HG03565 (cell line): Measurements from ENCODE around the gene PIGU.
"Not testable (repeated sequence)": the region's sequence is repeated elsewhere in the genome, so short reads cannot be mapped to it uniquely, and the experiment has no call there.

ENCODE experiments used
- ATAC-seq: cut with Tn5 transposase; IDR thresholded peaks from one replicate; pipeline ENCODE4 v1.9.1; 2021; ENCODE audit warnings: mild to moderate bottlenecking, moderate library complexity; ENCODE audit not compliant: unreplicated experiment

The PIGU gene

GRCh38 chr20:34676642-34677373 is at the start of gene PIGU:
Gene PIGU, minus strand, starts transcription at chr20:34677092. Its CDS starts 7 bp downstream, at chr20:34677085.
- ATAC-seq: peak; percentile 95

GRCh38 chr20:34724172-34724571 is 47.3 kb upstream of the PIGU start:
- no peak for ATAC-seq

DNA sequence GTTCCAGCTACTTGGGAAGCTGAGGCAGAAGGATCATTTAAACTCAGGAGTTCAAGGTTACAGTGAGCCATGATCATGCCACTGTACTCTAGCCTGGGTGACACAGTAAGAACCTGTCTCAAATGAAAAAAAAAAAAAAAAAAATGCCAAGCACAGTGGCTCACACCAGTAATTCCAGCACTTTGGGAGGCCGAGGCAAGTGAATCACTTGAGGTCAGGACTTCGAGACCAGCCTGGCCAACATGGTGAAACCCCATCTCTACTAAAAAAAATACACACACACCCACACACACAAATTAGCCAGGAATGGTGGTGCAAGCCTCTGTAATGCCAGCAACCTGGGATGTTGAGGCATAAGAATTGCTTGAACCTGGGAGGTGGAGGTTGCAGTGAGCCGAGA is 45.7 kb upstream of the PIGU start:
- not testable (repeated sequence) for ATAC-seq

DNA sequence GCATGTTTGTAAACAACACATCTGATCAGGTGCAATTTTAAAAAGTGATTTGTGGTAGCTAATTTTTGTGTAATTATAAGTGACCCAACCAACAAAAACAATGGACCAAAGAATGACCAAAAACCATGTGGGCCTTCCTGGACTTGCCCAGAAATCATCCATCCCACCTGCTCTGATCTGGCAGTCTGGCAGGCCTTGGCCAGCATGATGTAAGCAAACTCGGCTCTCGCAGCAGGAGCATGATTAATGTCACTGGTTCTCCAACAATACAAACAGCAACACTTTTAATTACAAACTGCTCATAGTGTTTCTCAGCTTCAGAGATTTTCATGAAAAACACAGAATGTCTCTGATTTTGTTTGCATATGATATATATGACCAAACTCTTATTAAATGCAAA is 43.4 kb upstream of the PIGU start:
- no peak for ATAC-seq

GRCh38 chr20:34719242-34720017 is 42.5 kb upstream of the PIGU start:
- ATAC-seq: peak; percentile 91

GRCh38 chr20:34717230-34718095 is 40.6 kb upstream of the PIGU start:
- no peak for ATAC-seq

DNA sequence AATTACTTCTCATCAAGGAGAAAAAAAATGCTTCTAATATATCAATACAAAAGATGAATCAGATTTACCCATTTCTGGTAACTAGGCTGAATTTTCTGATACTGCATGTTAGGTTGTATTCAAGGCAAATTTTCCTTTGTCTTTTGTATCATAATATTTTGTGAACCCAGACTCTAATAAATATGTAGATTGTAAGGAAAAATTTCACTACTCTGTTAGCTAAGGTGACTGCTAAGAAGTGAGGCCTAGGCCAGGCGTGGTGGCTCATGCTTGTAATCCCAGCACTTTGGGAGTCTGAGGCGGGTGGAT is 40.0 kb upstream of the PIGU start:
- no peak for ATAC-seq

DNA sequence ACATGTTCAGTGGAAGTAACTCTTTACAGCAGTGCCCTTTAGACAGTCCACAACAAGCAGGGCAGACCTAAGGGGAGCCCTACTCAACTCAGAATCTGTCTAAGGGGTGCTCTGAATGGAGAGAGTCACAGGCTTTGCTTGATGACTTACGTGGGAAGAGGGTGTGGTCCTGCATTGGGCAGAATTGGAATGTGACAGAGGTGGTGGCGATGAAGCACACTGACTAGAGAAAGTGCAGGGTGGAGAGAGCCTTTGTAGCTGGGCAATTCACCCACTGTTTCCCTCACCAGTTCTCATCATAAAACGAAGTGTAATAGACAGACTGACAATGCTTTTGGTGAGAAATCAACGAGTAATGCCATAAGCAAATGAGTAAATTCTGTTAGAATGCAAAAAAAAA is 38.5 kb upstream of the PIGU start:
- ATAC-seq: no peak

DNA sequence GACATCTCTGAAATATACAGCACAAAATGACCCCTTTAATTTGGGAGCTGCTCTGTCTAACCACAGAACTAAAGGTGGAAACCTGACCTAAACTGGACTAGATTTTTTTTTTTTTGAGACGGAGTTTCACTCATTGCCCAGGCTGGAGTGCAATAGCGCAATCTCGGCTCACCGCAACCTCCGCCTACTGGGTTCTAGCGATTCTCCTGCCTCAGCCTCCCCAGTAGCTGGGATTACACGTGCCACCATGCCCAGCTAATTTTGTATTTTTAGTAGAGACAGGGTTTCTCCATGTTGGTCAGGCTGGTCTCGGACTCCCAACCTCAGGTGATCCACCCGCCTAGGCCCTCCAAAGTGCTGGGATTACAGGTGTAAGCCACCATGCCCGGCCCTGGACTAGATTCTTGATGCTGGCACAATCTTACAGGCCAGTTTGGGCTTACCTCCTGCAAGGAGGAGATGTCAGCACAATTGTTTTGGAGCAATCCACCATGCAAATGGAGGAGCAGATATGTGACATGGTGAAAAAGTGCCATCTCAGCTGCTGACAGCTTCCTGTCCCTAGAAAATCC is 37.1 kb upstream of the PIGU start:
- not testable (repeated sequence) for ATAC-seq

DNA sequence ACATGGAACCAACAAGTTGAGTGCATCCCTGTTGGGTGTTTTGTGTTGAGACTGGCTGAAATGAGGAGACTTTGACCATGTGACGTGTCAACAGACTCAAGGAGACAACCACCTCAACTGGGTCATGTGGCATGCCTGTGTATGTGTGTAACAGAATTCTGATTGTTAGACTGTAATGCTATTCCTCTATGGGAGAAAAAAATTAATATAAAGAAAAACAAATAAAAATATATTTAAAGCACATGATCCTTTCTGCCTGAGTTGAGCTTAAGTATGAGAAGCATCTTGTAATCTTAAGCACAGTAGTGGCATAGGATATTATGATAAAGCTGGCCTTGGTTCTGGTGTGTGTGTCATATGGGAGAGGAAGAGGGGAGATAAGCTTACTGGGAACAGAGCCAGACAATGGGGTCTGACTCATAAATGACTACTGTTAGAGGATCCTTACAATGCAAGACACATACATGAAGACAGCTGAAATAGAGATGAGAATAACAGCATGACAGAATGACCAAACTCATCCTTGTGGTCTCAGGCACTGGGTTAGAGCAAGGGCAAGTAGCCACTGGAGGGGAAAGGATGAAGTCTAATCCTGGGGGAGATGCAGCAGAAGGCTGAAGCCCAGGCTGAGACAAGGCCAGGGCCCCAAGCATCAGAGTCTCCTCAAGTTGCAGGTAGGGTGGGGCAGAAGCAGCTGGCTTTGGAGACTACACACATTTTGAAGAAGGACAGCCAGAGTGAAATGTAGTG is 36.5 kb upstream of the PIGU start:
- ATAC-seq: no peak

GRCh38 chr20:34712525-34713192 is 35.8 kb upstream of the PIGU start:
- no peak for ATAC-seq

DNA sequence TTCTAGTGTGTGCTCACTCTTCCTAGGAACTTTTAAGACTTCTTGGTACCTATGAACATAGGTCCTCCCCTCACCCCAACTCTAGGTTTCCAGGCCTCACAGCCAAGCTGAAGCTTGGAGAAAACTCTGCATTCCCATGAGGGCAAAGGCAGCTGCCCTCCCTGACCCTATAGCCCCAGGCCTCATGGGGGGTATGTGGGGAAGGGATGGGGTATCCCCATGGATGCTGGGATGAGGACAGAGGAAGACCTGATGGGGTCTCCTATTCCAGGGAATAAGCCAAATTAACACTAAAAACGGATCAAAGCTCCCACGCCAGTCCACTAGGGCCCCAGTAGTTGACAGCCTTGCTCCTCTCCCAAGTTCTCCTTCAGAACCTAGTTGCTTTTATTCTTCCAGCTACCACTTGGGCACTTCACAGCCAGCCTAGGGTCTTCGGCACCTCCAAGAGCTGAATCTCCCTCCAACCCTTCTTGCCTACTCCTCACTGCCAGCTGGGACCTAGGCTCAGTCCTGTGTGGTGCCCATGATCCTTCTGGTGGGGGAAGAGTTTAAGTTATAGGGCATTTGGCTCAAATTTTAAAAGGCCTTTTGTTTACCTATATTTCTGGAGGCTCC is 35.0 kb upstream of the PIGU start:
- no peak for ATAC-seq

DNA sequence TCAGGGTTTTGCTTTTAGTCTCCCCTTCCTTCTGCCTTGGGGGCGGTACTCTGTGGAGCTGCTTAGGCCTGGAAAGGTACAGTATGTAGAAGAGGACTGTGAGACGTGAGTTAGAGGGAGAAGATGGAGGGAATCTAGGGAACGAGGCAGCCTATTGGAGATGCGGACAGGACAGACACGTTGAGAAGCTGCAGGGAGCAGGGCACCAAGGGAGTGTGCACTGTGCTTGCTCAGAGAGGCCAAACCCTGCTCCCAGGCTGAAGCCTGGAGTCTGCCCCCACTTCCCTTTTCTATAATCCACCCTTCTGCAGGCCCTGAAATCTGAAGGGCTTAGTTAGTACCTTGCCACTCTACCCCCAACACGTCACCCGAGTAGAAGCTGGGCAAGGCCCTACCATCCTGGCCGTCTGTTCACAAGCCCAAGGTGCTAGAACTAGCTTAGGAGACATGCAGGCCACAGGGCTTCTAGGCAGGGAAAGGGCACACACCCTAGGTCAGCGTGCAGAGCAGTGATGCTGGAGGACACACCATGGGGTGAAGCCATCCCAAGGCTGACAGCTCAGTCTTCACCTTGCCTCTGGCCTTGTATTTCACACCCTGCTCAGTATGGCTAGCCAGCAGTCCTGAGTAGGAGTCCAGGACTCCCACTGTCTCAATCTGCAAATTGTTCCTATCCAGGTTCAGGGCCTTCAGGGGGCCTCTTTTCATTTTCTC is 34.1 kb upstream of the PIGU start:
- no peak for ATAC-seq

- no peak for ATAC-seq
These were observed 33.6 kb upstream of the PIGU start for GRCh38 chr20:34710568-34710839.

DNA sequence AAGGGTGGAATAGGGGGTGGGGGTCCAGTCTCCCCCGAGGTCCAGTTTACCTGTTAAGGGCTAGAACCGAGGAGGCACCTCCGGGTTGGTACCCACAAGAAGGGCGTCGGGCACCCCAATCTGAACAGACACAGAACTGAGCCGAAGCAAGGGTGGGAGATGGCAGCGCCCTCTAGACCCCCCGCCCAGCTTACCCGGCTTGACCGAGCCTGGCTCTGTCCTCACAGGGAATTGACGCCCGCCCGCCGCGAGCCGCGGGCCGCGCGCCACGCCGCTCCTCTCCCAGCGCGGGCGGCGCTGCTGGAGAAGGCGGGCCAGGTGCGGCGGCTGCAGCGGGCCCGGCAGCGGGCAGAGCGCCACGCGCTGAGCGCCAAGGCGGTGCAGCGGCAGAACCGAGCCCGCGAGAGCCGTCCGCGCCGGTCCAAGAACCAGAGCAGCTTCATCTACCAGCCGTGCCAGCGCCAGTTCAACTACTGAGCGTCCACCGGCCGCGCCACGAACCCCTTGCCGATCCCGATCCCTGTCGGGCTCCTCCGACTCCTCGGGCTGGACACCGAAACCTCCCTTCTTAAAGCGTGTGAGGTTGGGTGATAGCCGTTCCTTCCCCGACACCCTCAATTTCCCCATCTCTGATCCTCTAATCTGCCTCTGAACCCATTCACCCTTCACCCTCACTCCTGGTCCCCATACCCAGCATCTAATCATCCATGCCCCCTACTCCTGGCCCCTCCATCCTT is 33.1 kb upstream of the PIGU start:
- ATAC-seq: peak; percentile 13

DNA sequence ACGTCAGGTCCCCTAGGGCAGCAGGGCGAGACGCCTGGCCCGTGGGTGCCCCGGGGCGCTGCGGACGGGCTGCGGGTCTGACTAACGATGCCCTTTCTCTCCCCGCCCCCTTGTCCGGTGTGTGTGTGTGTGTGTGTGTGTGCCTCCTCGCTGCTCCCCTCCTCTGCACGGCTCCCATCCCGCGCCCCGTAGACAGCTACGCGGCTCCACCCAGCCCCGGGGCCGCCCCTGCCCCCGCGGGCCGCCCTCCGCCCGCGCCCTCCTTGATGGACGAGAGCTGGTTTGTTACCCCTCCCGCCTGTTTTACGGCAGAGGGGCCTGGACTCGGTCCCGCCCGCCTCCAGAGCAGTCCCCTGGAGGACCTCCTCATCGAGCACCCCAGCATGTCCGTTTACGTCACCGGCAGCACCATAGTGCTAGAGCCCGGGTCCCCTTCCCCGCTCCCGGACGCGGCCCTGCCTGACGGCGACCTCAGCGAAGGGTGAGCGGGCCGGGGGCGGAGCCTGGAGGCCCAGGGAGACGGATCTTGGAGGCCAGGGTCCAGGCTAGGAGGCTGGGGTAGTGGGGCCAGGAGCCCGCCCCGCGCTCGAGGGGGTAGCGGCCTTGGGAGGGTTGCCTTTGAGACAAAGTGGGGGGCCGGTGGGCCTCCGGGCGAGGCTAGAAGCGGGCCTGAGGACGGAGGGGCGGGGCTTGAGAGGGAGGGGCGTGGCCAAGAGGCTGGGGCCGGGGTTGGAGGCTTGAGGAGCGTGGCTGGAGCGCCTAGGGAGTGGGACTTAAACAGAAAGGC is 32.3 kb upstream of the PIGU start:
- ATAC-seq: peak; percentile 28

DNA sequence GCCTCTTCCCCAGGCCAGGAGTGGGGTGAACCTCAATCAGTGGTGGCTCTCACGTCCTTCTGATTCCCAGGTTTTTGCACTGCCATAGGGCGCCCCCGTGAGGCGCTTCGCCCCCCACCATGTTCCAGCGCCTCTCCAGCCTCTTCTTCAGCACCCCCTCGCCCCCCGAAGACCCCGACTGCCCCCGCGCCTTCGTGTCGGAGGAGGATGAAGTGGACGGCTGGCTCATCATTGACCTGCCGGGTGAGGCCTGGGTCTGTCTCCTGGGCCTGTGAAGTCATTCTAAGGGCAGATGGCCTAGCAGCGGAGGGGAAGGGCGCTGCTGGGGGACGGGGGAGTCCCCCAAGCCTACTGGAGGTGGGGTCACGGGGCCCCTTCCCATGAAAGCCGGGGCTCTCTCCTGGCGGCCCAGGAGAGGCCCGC is 31.7 kb upstream of the PIGU start:
- ATAC-seq: no peak
